Putamen (tissue), 1 donor: ENCODE results near the gene PCNX4.
"Not testable (repeated sequence)": the region's sequence is repeated elsewhere in the genome, so short reads cannot be mapped to it uniquely, and the experiment has no call there.

Experiments
- DNase-seq: peaks from one replicate; pipeline ENCODE4 v3.0.0-alpha.2; 2016; ENCODE audit warnings: low spot score

Gene PCNX4

GRCh38 chr14:60091550-60092525 is at the start of gene PCNX4:
Gene PCNX4, plus strand, starts transcription at chr14:60091923. Its CDS starts 15,716 bp downstream, at chr14:60107639.
- peak; percentile 99 for DNase-seq

- DNase-seq, result not testable (repeated sequence)
Observed at GRCh38 chr14:60047976-60048375, 43.7 kb upstream of the PCNX4 start.

GRCh38 chr14:60051721-60052221 is 40.0 kb upstream of the PCNX4 start:
- no peak for DNase-seq

- DNase-seq, result no peak
Observed at GRCh38 chr14:60058087-60058486, 33.6 kb upstream of the PCNX4 start.

- no peak for DNase-seq
Observed at GRCh38 chr14:60061371-60061770, 30.4 kb upstream of the PCNX4 start.

- DNase-seq, result peak; percentile 10
Observed at GRCh38 chr14:60064491-60065072, 27.1 kb upstream of the PCNX4 start.

- DNase-seq, result no peak
Observed at GRCh38 chr14:60067882-60068281, 23.8 kb upstream of the PCNX4 start.

GRCh38 chr14:60079723-60080122 is 12.0 kb upstream of the PCNX4 start:
- no peak for DNase-seq

- no peak for DNase-seq
Observed at GRCh38 chr14:60085085-60085484, 6.6 kb upstream of the PCNX4 start.

- DNase-seq, result no peak
Observed at GRCh38 chr14:60085693-60086092, 6.0 kb upstream of the PCNX4 start.

GRCh38 chr14:60087668-60088067 is 4.1 kb upstream of the PCNX4 start:
- DNase-seq, result no peak

GRCh38 chr14:60089221-60089620 is 2.5 kb upstream of the PCNX4 start:
- no peak for DNase-seq

- DNase-seq, result peak; percentile 64
Observed at GRCh38 chr14:60090864-60091519, 731 bp upstream of the PCNX4 start.

- DNase-seq, result no peak
Observed at GRCh38 chr14:60092526-60092920, 800 bp downstream of the PCNX4 start.

GRCh38 chr14:60093080-60093479 is 1.4 kb downstream of the PCNX4 start:
- no peak for DNase-seq

GRCh38 chr14:60093606-60094005 is 1.9 kb downstream of the PCNX4 start:
- no peak for DNase-seq

GRCh38 chr14:60094306-60094897 is 2.7 kb downstream of the PCNX4 start:
- DNase-seq, result no peak

- DNase-seq, result no peak
Observed at GRCh38 chr14:60095231-60095630, 3.5 kb downstream of the PCNX4 start.

- DNase-seq, result no peak
Observed at GRCh38 chr14:60095781-60096450, 4.2 kb downstream of the PCNX4 start.

GRCh38 chr14:60097974-60098373 is 6.3 kb downstream of the PCNX4 start:
- no peak for DNase-seq

- not testable (repeated sequence) for DNase-seq
Observed at GRCh38 chr14:60099855-60100254, 8.1 kb downstream of the PCNX4 start.

- no peak for DNase-seq
Observed at GRCh38 chr14:60101786-60102185, 10.1 kb downstream of the PCNX4 start.
